Liver (tissue), 9 donors: ENCODE measurements around the gene FCN1. TPM values are rescaled to one million over a fixed set of nuclear protein-coding genes. Genes with fewer than 3 reads are reported as not detected.
A peak's percentile ranks its signal among the peaks of the same experiment; 100 is the strongest.

ENCODE experiments used
- DNase-seq: peaks from one replicate; pipeline ENCODE4 v3.0.0-alpha.2; 2017; ENCODE audit warnings: low spot score
- H3K27ac ChIP-seq, 2 donors: one replicate each; pipeline ENCODE4 v1.7.0; 2013; ENCODE audit warnings: inconsistent platforms in 2 of 2, low read length in 2 of 2, control low read depth in 1 of 2, low read depth in 1 of 2, mild to moderate bottlenecking in 1 of 2
- H3K27me3 ChIP-seq, 4 donors: one replicate each; pipeline versions ENCODE4 v1.6.1 to v1.7.0; 2013; ENCODE audit warnings: low read length in 3 of 4, inconsistent platforms in 1 of 4, mild to moderate bottlenecking in 1 of 4, moderate library complexity in 1 of 4; ENCODE audit not compliant: control insufficient read depth in 4 of 4, insufficient read depth in 4 of 4
- H3K36me3 ChIP-seq, 4 donors: one replicate each; pipeline versions ENCODE4 v1.6.1 to v1.7.0; 2013; ENCODE audit warnings: low read length in 3 of 4, mild to moderate bottlenecking in 3 of 4, low read depth in 1 of 4, moderate library complexity in 1 of 4; ENCODE audit not compliant: control insufficient read depth in 4 of 4, insufficient read depth in 3 of 4
- H3K4me1 ChIP-seq, 4 donors: one replicate each; pipeline versions ENCODE4 v1.6.1 to v1.7.0; 2013; ENCODE audit warnings: low read length in 3 of 4, mild to moderate bottlenecking in 3 of 4, moderate library complexity in 1 of 4; ENCODE audit not compliant: control insufficient read depth in 4 of 4, insufficient read depth in 4 of 4
- H3K4me3 ChIP-seq, 3 donors: one replicate each; pipeline versions ENCODE4 v1.6.1 to v1.7.0; 2013; ENCODE audit warnings: low read length in 3 of 3, control low read depth in 1 of 3, low read depth in 1 of 3, mild to moderate bottlenecking in 1 of 3
- H3K9ac ChIP-seq, 2 donors: one replicate each; pipeline ENCODE4 v1.7.0; 2013; ENCODE audit warnings: low read length in 2 of 2, mild to moderate bottlenecking in 2 of 2, moderate library complexity in 2 of 2, control low read depth in 1 of 2, low read depth in 1 of 2
- H3K9me3 ChIP-seq, 4 donors: one replicate each; pipeline versions ENCODE4 v1.6.1 to v1.7.0; 2013; ENCODE audit warnings: low read length in 3 of 4; ENCODE audit not compliant: control insufficient read depth in 4 of 4
- ATF3 ChIP-seq: IDR thresholded peaks from 2 replicates; pipeline ENCODE4 v1.6.1; 2016; ENCODE audit warnings: antibody characterized with exemption
- EGR1 ChIP-seq, 2 donors: IDR thresholded peaks; 2 replicates each; pipeline ENCODE4 v1.6.1; 2016 to 2018; ENCODE audit warnings: antibody characterized with exemption in 2 of 2, low read depth in 2 of 2
- FOXA1 ChIP-seq: IDR thresholded peaks from 2 replicates; pipeline ENCODE4 v1.6.1; 2016; ENCODE audit warnings: antibody characterized with exemption
- FOXA2 ChIP-seq: IDR thresholded peaks from 2 replicates; pipeline ENCODE4 v1.6.1; 2016; ENCODE audit warnings: antibody characterized with exemption
- GABPA ChIP-seq, 2 donors: IDR thresholded peaks in 1 of 2; conservative IDR thresholded peaks in 1 of 2; 2 replicates each; pipeline ENCODE4 v1.6.1; 2016; ENCODE audit warnings: antibody characterized with exemption in 2 of 2, mild to moderate bottlenecking in 1 of 2, moderate library complexity in 1 of 2
- HNF4A ChIP-seq, 2 donors: conservative IDR thresholded peaks; 2 replicates each; pipeline ENCODE4 v1.6.1; 2016; ENCODE audit warnings: antibody characterized with exemption in 2 of 2, mild to moderate bottlenecking in 2 of 2
- HNF4G ChIP-seq: IDR thresholded peaks from 2 replicates; pipeline ENCODE4 v1.6.1; 2016; ENCODE audit warnings: antibody characterized with exemption
- NR2F2 ChIP-seq: IDR thresholded peaks from 2 replicates; pipeline ENCODE4 v1.6.1; 2016; ENCODE audit warnings: antibody characterized with exemption
- RAD21 ChIP-seq, 2 donors: IDR thresholded peaks; 2 replicates each; pipeline ENCODE4 v1.6.1; 2016; ENCODE audit warnings: antibody characterized with exemption in 2 of 2, mild to moderate bottlenecking in 2 of 2
- REST ChIP-seq: IDR thresholded peaks from 2 replicates; pipeline ENCODE4 v1.6.1; 2016; ENCODE audit warnings: antibody characterized with exemption, mild to moderate bottlenecking
- RXRA ChIP-seq, 2 donors: IDR thresholded peaks; 2 replicates each; pipeline ENCODE4 v1.6.1; 2017 to 2018; ENCODE audit warnings: antibody characterized with exemption in 2 of 2, mild to moderate bottlenecking in 1 of 2
- SP1 ChIP-seq: IDR thresholded peaks from 2 replicates; pipeline ENCODE4 v1.6.1; 2018; ENCODE audit warnings: antibody characterized with exemption, mild to moderate bottlenecking
- TAF1 ChIP-seq: conservative IDR thresholded peaks from 2 replicates; pipeline ENCODE4 v1.6.1; 2016; ENCODE audit warnings: antibody characterized with exemption, mild to moderate bottlenecking
- YY1 ChIP-seq: IDR thresholded peaks from 2 replicates; pipeline ENCODE4 v1.6.1; 2016; ENCODE audit warnings: antibody characterized with exemption, mild to moderate bottlenecking
- WGBS: extraction: QIAGEN DNeasy Blood & Tissue Kit; methylation state at CpG from one replicate; pipeline ENCODE4 v1.1.7; 2013; 5-methylcytosine and 5-hydroxymethylcytosine counted together
- polyA plus RNA-seq, 2 donors: library from polyadenylated mRNA; stranded (reverse) in 1 of 2; unstranded in 1 of 2; fragments of 200-250 nt in 1 of 2; fragments of >200 nt in 1 of 2; fragmentation: Nextera tagmentation in 1 of 2; extraction: Ambion mirVana in 1 of 2; gene quantifications; one replicate each; pipeline versions ENCODE4 v1.2.1 to v1.2.3, GENCODE V29; 2013 to 2015
- total RNA-seq, 2 donors: library from RNA; depleted of rRNA; stranded (reverse); fragments of >200 nt; gene quantifications; one replicate each; pipeline ENCODE4 v1.2.3, GENCODE V29; 2014
- TF ChIP-seq, protein P1 (sequence below): fragments of 150-350 bp; IDR thresholded peaks from 2 replicates; pipeline ENCODE4 v1.5.1; 2017; ENCODE audit warnings: improper control_type of control experiment, low read depth, low read length; ENCODE audit not compliant: missing input control
- TF ChIP-seq, protein P2 (sequence below): IDR thresholded peaks from 2 replicates; pipeline ENCODE4 v1.6.1; 2016; ENCODE audit warnings: antibody characterized with exemption
- TF ChIP-seq, protein P3 (sequence below): IDR thresholded peaks from 2 replicates; pipeline ENCODE4 v1.6.1; 2016; ENCODE audit warnings: antibody characterized with exemption
- donor health status: healthy.
- donor health status: healthy.
- donor health status: healthy.
- donor health status: healthy.
- donor health status: healthy.

FCN1 gene
- total and polyA plus RNA-seq, 4 donors = 0.97 to 15.0 (median 5.4) TPM

DNA sequence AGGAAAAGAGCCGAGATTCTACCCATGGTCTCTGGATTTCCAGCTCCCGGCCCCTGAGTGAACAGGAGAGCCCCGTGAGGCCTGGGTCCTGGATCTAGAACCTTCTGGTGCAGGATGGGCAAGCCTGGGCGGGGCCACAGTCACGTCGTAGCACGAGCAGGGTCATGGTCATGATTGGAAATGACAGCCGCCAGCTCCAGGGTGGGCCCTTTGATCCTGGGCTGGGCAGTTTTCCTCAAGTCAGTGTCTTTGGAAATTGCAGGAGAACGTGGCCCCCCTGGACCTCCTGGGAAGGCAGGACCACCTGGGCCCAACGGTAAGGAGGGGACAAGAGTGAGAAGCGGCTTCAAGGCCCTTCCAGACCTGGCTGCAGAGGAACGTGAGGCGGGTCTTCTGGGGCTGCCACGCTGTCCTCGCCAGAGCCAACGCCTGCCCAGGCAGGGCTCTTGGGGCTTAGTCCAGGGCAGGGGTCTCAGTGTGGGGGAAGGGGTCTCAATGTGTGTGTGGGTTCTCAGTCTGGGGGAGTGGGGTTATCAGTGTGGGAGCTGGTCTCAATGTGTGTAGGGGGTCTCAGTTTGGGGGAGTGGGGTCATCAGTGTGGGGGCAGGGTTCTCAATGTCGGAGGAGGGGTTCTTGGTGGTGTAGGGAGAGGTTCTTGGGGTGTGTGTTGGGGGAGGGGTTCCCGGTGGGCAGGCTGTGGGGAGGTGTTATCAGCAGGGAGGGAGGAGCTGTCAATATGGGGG is 34.5 kb downstream of the FCN1 start:
- no peaks in the 10 kb centered on the region for H3K36me3 ChIP-seq
- H3K27me3 ChIP-seq = no peaks in the 10 kb centered on the region
- TF ChIP-seq SP1 (no peak), ATF3 (no peak), HNF4A (conservative IDR thresholded peaks at IDR 0.05) (no peak), RXRA (IDR thresholded peaks at IDR 0.05) (no peak), REST (no peak), YY1 (no peak)
- no peak overlapping the region for H3K27ac ChIP-seq
- no peak overlapping the region for H3K9ac ChIP-seq
- H3K9me3 ChIP-seq = no peaks in the 10 kb centered on the region
- H3K4me1 ChIP-seq = no peaks in the 10 kb centered on the region
- peak overlapping the region in 2 of 3 donors; percentile 10 to 28 for H3K4me3 ChIP-seq
- WGBS = 82% methylated on average over 18 of the region's 18 CpGs
- DNase-seq = no peak

DNA sequence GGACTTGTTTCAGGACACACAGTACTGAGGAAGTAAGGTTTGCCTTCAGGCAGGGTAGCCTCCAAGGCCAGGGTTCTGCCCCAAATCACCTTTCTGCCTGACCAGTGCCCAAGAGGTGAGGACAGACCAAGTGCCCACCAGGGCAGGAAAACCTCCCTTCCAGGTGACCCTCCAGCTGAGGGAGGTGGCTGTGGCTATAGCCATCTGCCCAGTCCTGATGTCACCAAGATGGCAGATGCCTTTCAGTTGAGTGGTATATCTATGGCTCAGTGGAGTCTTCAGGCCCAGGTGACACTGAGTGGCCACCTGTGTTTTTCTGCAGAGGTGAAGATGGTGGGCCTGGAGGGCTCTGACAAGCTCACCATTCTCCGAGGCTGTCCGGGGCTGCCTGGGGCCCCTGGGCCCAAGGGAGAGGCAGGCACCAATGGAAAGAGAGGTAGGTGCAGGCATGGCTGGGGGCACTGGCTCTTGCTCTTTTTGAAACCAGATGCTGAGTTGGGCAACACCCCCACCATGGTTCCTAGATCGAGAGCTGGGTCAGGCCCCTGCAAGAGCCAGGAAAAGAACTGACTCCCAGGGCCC is 35.4 kb downstream of the FCN1 start:
- TF ChIP-seq, protein P1, sequence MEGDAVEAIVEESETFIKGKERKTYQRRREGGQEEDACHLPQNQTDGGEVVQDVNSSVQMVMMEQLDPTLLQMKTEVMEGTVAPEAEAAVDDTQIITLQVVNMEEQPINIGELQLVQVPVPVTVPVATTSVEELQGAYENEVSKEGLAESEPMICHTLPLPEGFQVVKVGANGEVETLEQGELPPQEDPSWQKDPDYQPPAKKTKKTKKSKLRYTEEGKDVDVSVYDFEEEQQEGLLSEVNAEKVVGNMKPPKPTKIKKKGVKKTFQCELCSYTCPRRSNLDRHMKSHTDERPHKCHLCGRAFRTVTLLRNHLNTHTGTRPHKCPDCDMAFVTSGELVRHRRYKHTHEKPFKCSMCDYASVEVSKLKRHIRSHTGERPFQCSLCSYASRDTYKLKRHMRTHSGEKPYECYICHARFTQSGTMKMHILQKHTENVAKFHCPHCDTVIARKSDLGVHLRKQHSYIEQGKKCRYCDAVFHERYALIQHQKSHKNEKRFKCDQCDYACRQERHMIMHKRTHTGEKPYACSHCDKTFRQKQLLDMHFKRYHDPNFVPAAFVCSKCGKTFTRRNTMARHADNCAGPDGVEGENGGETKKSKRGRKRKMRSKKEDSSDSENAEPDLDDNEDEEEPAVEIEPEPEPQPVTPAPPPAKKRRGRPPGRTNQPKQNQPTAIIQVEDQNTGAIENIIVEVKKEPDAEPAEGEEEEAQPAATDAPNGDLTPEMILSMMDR = no peak
- no peak for TF ChIP-seq HNF4G
- TF ChIP-seq RAD21 (IDR thresholded peaks at IDR 0.05) = no peak
- TF ChIP-seq ATF3 = no peak
- TF ChIP-seq FOXA1 = no peak
- TF ChIP-seq YY1 = no peak
- TF ChIP-seq, protein P2, sequence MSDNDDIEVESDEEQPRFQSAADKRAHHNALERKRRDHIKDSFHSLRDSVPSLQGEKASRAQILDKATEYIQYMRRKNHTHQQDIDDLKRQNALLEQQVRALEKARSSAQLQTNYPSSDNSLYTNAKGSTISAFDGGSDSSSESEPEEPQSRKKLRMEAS = no peak
- TF ChIP-seq EGR1 (IDR thresholded peaks at IDR 0.05; ENCODE audit: low read depth in 2 of 2) = no peak
- TF ChIP-seq TAF1 = no peak
- TF ChIP-seq, protein P3, sequence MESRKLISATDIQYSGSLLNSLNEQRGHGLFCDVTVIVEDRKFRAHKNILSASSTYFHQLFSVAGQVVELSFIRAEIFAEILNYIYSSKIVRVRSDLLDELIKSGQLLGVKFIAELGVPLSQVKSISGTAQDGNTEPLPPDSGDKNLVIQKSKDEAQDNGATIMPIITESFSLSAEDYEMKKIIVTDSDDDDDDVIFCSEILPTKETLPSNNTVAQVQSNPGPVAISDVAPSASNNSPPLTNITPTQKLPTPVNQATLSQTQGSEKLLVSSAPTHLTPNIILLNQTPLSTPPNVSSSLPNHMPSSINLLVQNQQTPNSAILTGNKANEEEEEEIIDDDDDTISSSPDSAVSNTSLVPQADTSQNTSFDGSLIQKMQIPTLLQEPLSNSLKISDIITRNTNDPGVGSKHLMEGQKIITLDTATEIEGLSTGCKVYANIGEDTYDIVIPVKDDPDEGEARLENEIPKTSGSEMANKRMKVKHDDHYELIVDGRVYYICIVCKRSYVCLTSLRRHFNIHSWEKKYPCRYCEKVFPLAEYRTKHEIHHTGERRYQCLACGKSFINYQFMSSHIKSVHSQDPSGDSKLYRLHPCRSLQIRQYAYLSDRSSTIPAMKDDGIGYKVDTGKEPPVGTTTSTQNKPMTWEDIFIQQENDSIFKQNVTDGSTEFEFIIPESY = no peak
- TF ChIP-seq GABPA (IDR thresholded peaks at IDR 0.05 in 1 of 2, conservative IDR thresholded peaks at IDR 0.05 in 1 of 2) = no peak
- no peak for TF ChIP-seq HNF4A (conservative IDR thresholded peaks at IDR 0.05)
- TF ChIP-seq NR2F2 = no peak
- no peak for TF ChIP-seq FOXA2
- TF ChIP-seq REST = no peak
- no peaks in the 10 kb centered on the region for H3K27me3 ChIP-seq
- peak overlapping the region in 2 of 3 donors; percentile 6 to 37 for H3K4me3 ChIP-seq
- H3K36me3 ChIP-seq = no peaks in the 10 kb centered on the region
- 72% methylated on average over 3 of the region's 3 CpGs for WGBS
- no peaks in the 10 kb centered on the region for H3K9me3 ChIP-seq
- H3K27ac ChIP-seq = peak overlapping the region in 1 of 2 donors; percentile 23
- H3K4me1 ChIP-seq = no peaks in the 10 kb centered on the region
- no peak for DNase-seq
- H3K9ac ChIP-seq = no peak overlapping the region
